Fibroblast of mammary gland (primary cell): ENCODE data around the gene SEPTIN6.
"Not testable (repeated sequence)": the region's sequence is repeated elsewhere in the genome, so short reads cannot be mapped to it uniquely, and the experiment has no call there.

Source experiments
- DNase-seq: peaks from one replicate; pipeline ENCODE4 v3.0.0-alpha.2; 2010; ENCODE audit warnings: low read depth
- H3K4me3 ChIP-seq: 2 replicates; pipeline ENCODE4 v1.5.1; 2011; ENCODE audit warnings: low read depth, mild to moderate bottlenecking, low read length, moderate library complexity; ENCODE audit not compliant: control insufficient read depth
- CTCF ChIP-seq: conservative IDR thresholded peaks from 2 replicates; pipeline ENCODE4 v1.5.1; 2011; ENCODE audit warnings: low read depth, low read length, inconsistent platforms; ENCODE audit not compliant: control insufficient read depth, insufficient read depth

The SEPTIN6 gene

GRCh38 chrX:119667111-119667878 is 25.7 kb downstream of the SEPTIN6 start:
- no peak overlapping the region for H3K4me3 ChIP-seq
- peak; percentile 68 for DNase-seq
- TF ChIP-seq CTCF = no peak

- H3K4me3 ChIP-seq, DNase-seq: not testable (repeated sequence)
These were observed 28.1 kb downstream of the SEPTIN6 start for GRCh38 chrX:119664877-119665276.

- no peak for TF ChIP-seq CTCF
- H3K4me3 ChIP-seq = no peak overlapping the region
- DNase-seq = no peak
These were observed 31.5 kb downstream of the SEPTIN6 start for GRCh38 chrX:119661486-119661885.

- TF ChIP-seq CTCF = no peak
- H3K4me3 ChIP-seq = no peak overlapping the region
- DNase-seq = no peak
These were observed 33.4 kb downstream of the SEPTIN6 start for GRCh38 chrX:119659522-119659921.

GRCh38 chrX:119655125-119655524 is 37.8 kb downstream of the SEPTIN6 start:
- no peak overlapping the region for H3K4me3 ChIP-seq
- DNase-seq = peak; percentile 90
- TF ChIP-seq CTCF = no peak

GRCh38 chrX:119654112-119654531 is 38.8 kb downstream of the SEPTIN6 start:
- peak; percentile 27 for TF ChIP-seq CTCF
- DNase-seq = peak; percentile 87
- no peak overlapping the region for H3K4me3 ChIP-seq

- DNase-seq = no peak
- no peak overlapping the region for H3K4me3 ChIP-seq
- TF ChIP-seq CTCF = no peak
These were observed 44.6 kb downstream of the SEPTIN6 start for GRCh38 chrX:119648421-119648775.
